Spleen (tissue), 11 donors: ENCODE data around the gene TMIGD2. TPM values are rescaled to one million over a fixed set of nuclear protein-coding genes. Genes with fewer than 3 reads are reported as not detected.
A peak's percentile ranks its signal among the peaks of the same experiment; 100 is the strongest.

Experiments
- DNase-seq: peaks from one replicate; pipeline ENCODE4 v3.0.0-alpha.2; 2020
- H3K27ac ChIP-seq, 8 donors: fragments of 200-600 bp; sonication (generic) in 7 of 8; 1 replicate in 4 of 8; 2 replicates in 4 of 8; pipeline versions ENCODE4 v1.5.0 to v1.8.0; 2016 to 2021; ENCODE audit warnings: inconsistent platforms in 4 of 8, mild to moderate bottlenecking in 4 of 8, moderate library complexity in 1 of 8
- H3K27me3 ChIP-seq, 7 donors: fragments of 200-600 bp; sonication (generic) in 6 of 7; replicated peaks in 1 of 7; 1 replicate in 4 of 7; 2 replicates in 3 of 7; pipeline versions ENCODE4 v1.5.0 to v1.8.0; 2016 to 2021; ENCODE audit warnings: inconsistent platforms in 3 of 7, mild to moderate bottlenecking in 1 of 7
- H3K36me3 ChIP-seq, 6 donors: fragments of 200-600 bp; sonication (generic) in 5 of 6; 1 replicate in 4 of 6; 2 replicates in 2 of 6; pipeline versions ENCODE4 v1.5.0 to v1.8.0; 2016 to 2021; ENCODE audit warnings: inconsistent platforms in 2 of 6
- H3K4me1 ChIP-seq, 6 donors: fragments of 200-600 bp; sonication (generic) in 5 of 6; 1 replicate in 3 of 6; 2 replicates in 3 of 6; pipeline versions ENCODE4 v1.5.0 to v1.8.0; 2016 to 2021; ENCODE audit warnings: inconsistent platforms in 3 of 6
- H3K4me3 ChIP-seq, 8 donors: fragments of 200-600 bp; sonication (generic) in 7 of 8; 1 replicate in 4 of 8; 2 replicates in 4 of 8; pipeline versions ENCODE4 v1.5.0 to v1.8.0; 2016 to 2021; ENCODE audit warnings: inconsistent platforms in 4 of 8, mild to moderate bottlenecking in 4 of 8, moderate library complexity in 2 of 8
- H3K9me3 ChIP-seq, 8 donors: fragments of 200-600 bp; sonication (generic) in 7 of 8; 1 replicate in 4 of 8; 2 replicates in 4 of 8; pipeline versions ENCODE4 v1.5.0 to v1.8.0; 2016 to 2021; ENCODE audit warnings: inconsistent platforms in 4 of 8
- CTCF ChIP-seq, 11 experiments: fragments of 200-600 bp in 7 of 11; fragments of 450-650 bp in 4 of 11; sonication (generic) in 4 of 11; IDR thresholded peaks in 8 of 11; conservative IDR thresholded peaks in 3 of 11; 1 replicate in 7 of 11; 2 replicates in 4 of 11; pipeline versions ENCODE4 v1.4.0 to v1.8.0; 2016 to 2021; ENCODE audit warnings: antibody characterized with exemption in 11 of 11, inconsistent platforms in 4 of 11, mild to moderate bottlenecking in 1 of 11
- POLR2A ChIP-seq, 3 donors: fragments of 450-650 bp; IDR thresholded peaks; one replicate each; pipeline ENCODE4 v1.5.1; 2017; ENCODE audit warnings: antibody characterized with exemption in 3 of 3, mild to moderate bottlenecking in 1 of 3
- POLR2AphosphoS5 ChIP-seq, 3 donors: sonication (generic); formaldehyde crosslinking; IDR thresholded peaks; one replicate each; pipeline ENCODE4 v1.5.1; 2017; ENCODE audit warnings: antibody characterized with exemption in 3 of 3
- WGBS, 5 donors: extraction: QIAGEN DNeasy Blood & Tissue Kit in 3 of 5; methylation state at CpG; one replicate each; pipeline versions ENCODE4 v1.1.5 to v1.1.7; 2013 to 2018; 5-methylcytosine and 5-hydroxymethylcytosine counted together
- intact Hi-C: fragments of 100-400 bp; cut with DNase I; formaldehyde crosslinking; loops from one replicate; pipeline ENCODE4 v1.15.0; 2023; ENCODE audit warnings: low total_unique reads
- polyA plus RNA-seq, 3 donors: library from polyadenylated mRNA; stranded (reverse); fragments of 200-250 nt; gene quantifications; one replicate each; pipeline ENCODE4 v1.2.1, GENCODE V29; 2013
- total RNA-seq, 7 donors: library from RNA; depleted of rRNA in 3 of 7; stranded (reverse); fragments of >200 nt in 3 of 7; fragmentation: NEBNext Ultra II Directional in 4 of 7; extraction: Animal tissue kit (Norgen Biotek cat#: 25700) in 4 of 7; gene quantifications; one replicate each; pipeline versions ENCODE4 v1.1.0 to v1.2.1, GENCODE V29; 2016 to 2021
- donor health status: healthy with polysubstance abuse.
- donor health status: DM: no; HTN: no; CAD: no; lungs with moderate emphysema.
- donor health status: DM: no; HTN: no; CAD: no.
- donor health status: Bipolar disorder and iron deficiency.
- donor health status: healthy.
- donor health status: DM: no; HTN: no; CAD: no.
- donor health status: DM: yes; HTN: yes; CAD: no.

The TMIGD2 gene
- total and polyA plus RNA-seq, 10 donors = 1.6 to 6.1 (median 4.2) TPM

- Histone ChIP-seq H3K9me3 (no peaks in the 10 kb centered on the region), H3K4me1 (peaks cover 9 to 34% (median 21%) of the 10 kb centered on the region in 6 donors), H3K27me3 (peaks cover 0 to 23% (median 0%) of the 10 kb centered on the region in 7 donors), H3K36me3 (no peaks in the 10 kb centered on the region), H3K4me3 (peak within 1 kb of the TSS; percentile 13 to 61 (median 30)), H3K27ac (peak within 1 kb of the TSS in 7 of 8 donors; percentile 36 to 69 (median 54))
- intact Hi-C loops = no loop called here
- TF ChIP-seq CTCF (IDR thresholded peaks at IDR 0.05 in 8 of 11, conservative IDR thresholded peaks at IDR 0.05 in 3 of 11) = no peak
- 43 to 54% (median 46%) methylated on average over 26 to 27 of the region's 27 CpGs for WGBS, 5 donors
- no peak for DNase-seq
Measured at GRCh38 chr19:4338441-4339355, 36.5 kb upstream of the TMIGD2 start, which contains the start of gene STAP2. TSS of gene STAP2 (minus strand) at chr19:4338827. CDS start at chr19:4338753, 74 bp downstream.

GRCh38 chr19:4337906-4338440 is 35.8 kb upstream of the TMIGD2 start:
- Histone ChIP-seq H3K27me3 (peaks cover 0 to 18% (median 0%) of the 10 kb centered on the region in 7 donors), H3K27ac (peak overlapping the region in 7 of 8 donors; percentile 36 to 69 (median 54)), H3K4me3 (peak overlapping the region; percentile 13 to 61 (median 30)), H3K36me3 (no peaks in the 10 kb centered on the region), H3K9me3 (no peaks in the 10 kb centered on the region), H3K4me1 (peaks cover 9 to 34% (median 20%) of the 10 kb centered on the region in 6 donors)
- TF ChIP-seq POLR2A (IDR thresholded peaks at IDR 0.05) (no peak), POLR2AphosphoS5 (IDR thresholded peaks at IDR 0.05) (no peak), CTCF (IDR thresholded peaks at IDR 0.05 in 8 of 11, conservative IDR thresholded peaks at IDR 0.05 in 3 of 11) (no peak)
- WGBS, 5 donors = 11 to 18% (median 12%) methylated on average over 14 of the region's 14 CpGs
- intact Hi-C loops = no loop called here
- DNase-seq = no peak

GRCh38 chr19:4334929-4335570 is 32.9 kb upstream of the TMIGD2 start:
- no peak for DNase-seq
- Histone ChIP-seq H3K27me3 (peaks cover 0 to 11% (median 0%) of the 10 kb centered on the region in 7 donors), H3K9me3 (no peaks in the 10 kb centered on the region), H3K4me1 (peaks cover 6 to 20% (median 11%) of the 10 kb centered on the region in 6 donors), H3K4me3 (no peak overlapping the region), H3K27ac (no peak overlapping the region), H3K36me3 (no peaks in the 10 kb centered on the region)
- 93 to 94% (median 93%) methylated on average over 7 of the region's 7 CpGs for WGBS, 5 donors
- intact Hi-C loops = no loop called here
- TF ChIP-seq POLR2A (IDR thresholded peaks at IDR 0.05) (no peak), CTCF (IDR thresholded peaks at IDR 0.05 in 8 of 11, conservative IDR thresholded peaks at IDR 0.05 in 3 of 11) (no peak), POLR2AphosphoS5 (IDR thresholded peaks at IDR 0.05) (no peak)
